CD4-positive, CD25-positive, alpha-beta regulatory T cell (primary cell): ENCODE measurements around the gene FAM174A. TPM values are rescaled to one million over a fixed set of nuclear protein-coding genes. Genes with fewer than 3 reads are reported as not detected.

ENCODE experiments used
- ATAC-seq, 2 donors: fragments of 150-1000 bp; cut with Tn5 transposase; one replicate each; pipeline ENCODE4 v1.10.0; 2021; ENCODE audit warnings: low read depth in 2 of 2, moderate number of reproducible peaks in 2 of 2, moderate library complexity in 1 of 2
- DNase-seq, 3 donors: peaks; one replicate each; pipeline versions ENCODE4 v3.0.0 to v3.0.0-alpha.2; 2012 to 2022; ENCODE audit warnings: mixed read lengths in 1 of 3
- H3K27ac ChIP-seq: one replicate; pipeline ENCODE4 v1.7.0; 2013; ENCODE audit warnings: mild to moderate bottlenecking, low read length; ENCODE audit not compliant: insufficient read depth, poor library complexity, severe bottlenecking
- H3K27me3 ChIP-seq: one replicate; pipeline ENCODE4 v1.7.0; 2013; ENCODE audit warnings: low read length; ENCODE audit not compliant: control insufficient read depth, insufficient read depth
- H3K36me3 ChIP-seq: one replicate; pipeline ENCODE4 v1.7.0; 2013; ENCODE audit warnings: mild to moderate bottlenecking, low read length, moderate library complexity; ENCODE audit not compliant: control insufficient read depth, insufficient read depth
- H3K4me1 ChIP-seq: 2 replicates; pipeline ENCODE4 v1.7.0; 2013; ENCODE audit warnings: mild to moderate bottlenecking, low read length; ENCODE audit not compliant: insufficient read depth, control insufficient read depth, poor library complexity, severe bottlenecking
- H3K4me3 ChIP-seq: one replicate; pipeline ENCODE4 v1.7.0; 2013; ENCODE audit warnings: low read depth, mild to moderate bottlenecking, low read length, moderate library complexity
- H3K9me3 ChIP-seq, 2 experiments: 1 replicate in 1 of 2; 2 replicates in 1 of 2; pipeline ENCODE4 v1.7.0; 2013; ENCODE audit warnings: low read length in 2 of 2, mild to moderate bottlenecking in 1 of 2, moderate library complexity in 1 of 2; ENCODE audit not compliant: control insufficient read depth in 2 of 2
- H3K27ac Mint-ChIP-seq, 3 donors: one replicate each; pipeline ENCODE4 v1.8.0; 2020 to 2022; ENCODE audit warnings: mild to moderate bottlenecking in 3 of 3, mixed read lengths in 3 of 3, moderate library complexity in 2 of 3
- H3K27me3 Mint-ChIP-seq: one replicate; pipeline ENCODE4 v1.8.0; 2022; ENCODE audit warnings: mild to moderate bottlenecking, mixed read lengths
- H3K36me3 Mint-ChIP-seq: one replicate; pipeline ENCODE4 v1.8.0; 2020; ENCODE audit warnings: mixed read lengths
- H3K4me1 Mint-ChIP-seq, 4 donors: one replicate each; pipeline ENCODE4 v1.8.0; 2020 to 2022; ENCODE audit warnings: mixed read lengths in 4 of 4, mild to moderate bottlenecking in 1 of 4
- H3K4me3 Mint-ChIP-seq, 4 donors: one replicate each; pipeline ENCODE4 v1.8.0; 2020 to 2022; ENCODE audit warnings: mild to moderate bottlenecking in 4 of 4, mixed read lengths in 4 of 4, moderate library complexity in 3 of 4
- H3K9me3 Mint-ChIP-seq, 7 donors: one replicate each; pipeline ENCODE4 v1.8.0; 2020 to 2022; ENCODE audit warnings: mixed read lengths in 7 of 7, mild to moderate bottlenecking in 3 of 7, moderate library complexity in 2 of 7
- polyA plus RNA-seq, 4 donors: library from polyadenylated mRNA; unstranded; fragments of 300-500 nt; fragmentation: Illumina TruSeq; gene quantifications; one replicate each; pipeline ENCODE4 v1.2.3, GENCODE V29; 2021
- total RNA-seq: library from RNA; stranded (reverse); gene quantifications from one replicate; pipeline ENCODE4 v1.2.3, GENCODE V29; 2022

Gene FAM174A
- total and polyA plus RNA-seq, 5 donors from 2014 or later = 6.3 to 11.2 (median 8.3) TPM

DNA sequence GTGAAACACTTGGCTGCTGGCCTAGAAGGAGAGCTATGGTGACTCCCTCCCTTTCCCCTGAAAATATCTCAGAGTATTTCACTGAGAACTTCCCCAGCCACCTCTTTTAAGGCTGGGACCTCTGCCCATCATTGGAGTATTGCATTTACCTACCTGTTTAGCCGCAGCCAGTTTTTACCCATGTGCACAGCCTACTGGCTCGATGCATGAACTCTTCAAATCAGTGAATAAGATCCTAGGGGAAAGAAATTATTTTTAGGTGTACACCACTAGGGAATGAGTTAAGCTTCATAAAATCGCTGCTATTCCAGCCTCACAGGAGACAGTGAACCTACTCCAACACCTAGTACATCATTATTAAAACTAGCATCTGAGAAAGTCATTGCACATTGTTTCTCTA is 16.8 kb upstream of the FAM174A start:
- DNase-seq (no peak), ATAC-seq (no peak)
- H3K27ac Mint-ChIP-seq = no peak overlapping the region
- peaks cover 12% of the 10 kb centered on the region for H3K36me3 Mint-ChIP-seq
- H3K27me3 Mint-ChIP-seq = peaks cover 10% of the 10 kb centered on the region
- peaks cover 0 to 26% (median 7%) of the 10 kb centered on the region in 7 donors for H3K9me3 Mint-ChIP-seq
- Histone ChIP-seq H3K36me3 (no peaks in the 10 kb centered on the region), H3K4me3 (no peak overlapping the region), H3K9me3 (peaks cover 13 to 18% of the 10 kb centered on the region in 2 experiments), H3K27me3 (peaks cover 4% of the 10 kb centered on the region), H3K27ac (no peak overlapping the region), H3K4me1 (no peaks in the 10 kb centered on the region)
- no peak overlapping the region for H3K4me3 Mint-ChIP-seq
- peaks cover 0 to 2% (median 0%) of the 10 kb centered on the region in 4 donors for H3K4me1 Mint-ChIP-seq

DNA sequence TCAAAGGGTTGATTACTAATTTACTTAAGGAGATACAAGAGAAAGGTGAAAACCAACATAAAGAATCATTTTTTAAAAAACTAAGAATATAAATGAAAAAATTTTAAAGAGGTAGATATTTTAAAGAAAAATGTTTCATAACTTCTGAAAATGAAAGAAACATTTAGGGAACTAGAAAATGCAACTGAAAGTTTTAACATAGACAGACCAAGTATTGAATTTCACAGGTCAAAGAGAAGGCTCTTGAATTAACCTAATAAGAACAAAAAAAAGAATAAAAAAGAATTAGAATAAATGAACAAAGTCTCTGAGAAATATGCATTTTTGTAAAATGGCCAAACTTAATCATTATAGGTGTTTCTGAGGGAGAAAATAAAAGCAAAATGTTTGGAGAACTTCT is 16.1 kb upstream of the FAM174A start:
- Histone ChIP-seq H3K27me3 (peaks cover 4% of the 10 kb centered on the region), H3K4me3 (no peak overlapping the region), H3K9me3 (peaks cover 13 to 18% of the 10 kb centered on the region in 2 experiments), H3K36me3 (no peaks in the 10 kb centered on the region), H3K4me1 (no peaks in the 10 kb centered on the region), H3K27ac (no peak overlapping the region)
- Mint-ChIP-seq H3K4me3 (no peak overlapping the region), H3K4me1 (peaks cover 0 to 2% (median 0%) of the 10 kb centered on the region in 4 donors), H3K9me3 (peaks cover 0 to 26% (median 7%) of the 10 kb centered on the region in 7 donors), H3K27me3 (peaks cover 12% of the 10 kb centered on the region), H3K36me3 (peaks cover 12% of the 10 kb centered on the region), H3K27ac (no peak overlapping the region)
- DNase-seq (no peak), ATAC-seq (no peak)

DNA sequence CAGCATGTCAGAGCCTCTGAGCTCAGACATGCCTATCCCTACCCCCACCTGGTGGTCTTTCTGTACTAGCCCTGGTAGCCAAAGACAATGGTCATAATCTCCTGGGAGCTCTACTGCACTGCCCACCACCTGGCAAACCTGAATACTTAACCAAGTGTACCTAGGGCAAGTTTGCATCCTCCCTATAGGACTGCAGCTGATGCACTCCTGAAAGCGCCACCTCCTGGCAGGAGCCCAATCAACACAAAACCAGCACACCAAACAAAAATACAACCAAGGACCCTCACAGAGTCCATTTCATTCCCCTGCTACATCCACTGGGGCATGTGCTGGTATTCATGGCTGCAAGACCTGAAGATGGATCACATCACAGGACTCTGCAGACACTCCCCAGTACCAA is 14.8 kb upstream of the FAM174A start:
- peaks cover 12% of the 10 kb centered on the region for H3K36me3 Mint-ChIP-seq
- peaks cover 19% of the 10 kb centered on the region for H3K27me3 Mint-ChIP-seq
- Histone ChIP-seq H3K9me3 (peaks cover 13 to 18% of the 10 kb centered on the region in 2 experiments), H3K36me3 (no peaks in the 10 kb centered on the region), H3K4me3 (no peak overlapping the region), H3K27me3 (peaks cover 7% of the 10 kb centered on the region), H3K27ac (no peak overlapping the region), H3K4me1 (no peaks in the 10 kb centered on the region)
- no peak overlapping the region for H3K4me3 Mint-ChIP-seq
- ATAC-seq (no peak), DNase-seq (no peak)
- peaks cover 0 to 2% (median 0%) of the 10 kb centered on the region in 4 donors for H3K4me1 Mint-ChIP-seq
- no peak overlapping the region for H3K27ac Mint-ChIP-seq
- H3K9me3 Mint-ChIP-seq = peaks cover 0 to 26% (median 7%) of the 10 kb centered on the region in 7 donors

DNA sequence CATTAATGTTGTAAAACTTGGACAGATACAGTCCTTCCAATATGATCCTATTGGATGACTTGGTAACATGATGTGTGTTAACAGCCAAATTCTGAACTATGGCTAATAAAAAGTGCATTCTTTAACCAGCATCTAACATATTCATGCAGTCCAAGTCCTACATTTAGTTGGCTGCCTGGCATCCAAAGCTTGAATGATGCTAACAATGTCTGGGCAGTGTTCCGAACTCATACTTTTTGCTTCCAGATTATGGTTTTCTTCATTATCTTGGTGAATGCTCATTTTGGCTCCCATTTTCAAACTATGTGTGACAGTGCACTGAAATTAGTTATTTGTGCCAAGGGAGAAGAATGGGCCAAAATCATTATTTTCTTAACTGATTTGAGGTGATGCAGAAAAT is 2.8 kb downstream of the FAM174A start:
- Histone ChIP-seq H3K4me3 (peak overlapping the region; percentile 37), H3K9me3 (no peaks in the 10 kb centered on the region), H3K27ac (no peak overlapping the region), H3K4me1 (peaks cover 28% of the 10 kb centered on the region), H3K36me3 (no peaks in the 10 kb centered on the region), H3K27me3 (no peaks in the 10 kb centered on the region)
- no peaks in the 10 kb centered on the region for H3K36me3 Mint-ChIP-seq
- H3K4me3 Mint-ChIP-seq = peak overlapping the region in 1 of 4 donors; percentile 22
- H3K4me1 Mint-ChIP-seq = peaks cover 21 to 50% (median 41%) of the 10 kb centered on the region in 4 donors
- H3K9me3 Mint-ChIP-seq = peaks cover 0 to 3% (median 0%) of the 10 kb centered on the region in 7 donors
- H3K27me3 Mint-ChIP-seq = peaks cover 6% of the 10 kb centered on the region
- DNase-seq (no peak), ATAC-seq (no peak)
- no peak overlapping the region for H3K27ac Mint-ChIP-seq

DNA sequence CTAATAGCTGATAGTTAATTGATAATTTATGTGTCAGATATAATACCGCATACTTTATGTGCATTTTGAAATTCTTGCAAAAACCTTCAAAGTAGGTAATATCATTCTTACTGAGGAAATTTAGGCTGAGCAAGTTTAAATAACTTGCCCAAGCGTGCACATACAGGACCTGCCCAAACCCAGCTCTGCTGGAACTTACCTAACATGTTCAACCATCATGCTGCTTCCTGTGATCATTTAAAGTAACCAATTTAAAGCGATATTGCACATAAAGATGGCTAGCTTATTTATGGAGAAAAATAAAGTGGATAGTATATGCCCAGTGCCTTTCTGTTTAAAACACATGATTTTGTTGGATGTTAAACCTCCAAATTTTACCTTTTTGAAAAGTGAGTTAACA is 4.3 kb downstream of the FAM174A start:
- Mint-ChIP-seq H3K27ac (no peak overlapping the region), H3K4me1 (peaks cover 21 to 50% (median 37%) of the 10 kb centered on the region in 4 donors), H3K9me3 (peaks cover 0 to 3% (median 0%) of the 10 kb centered on the region in 7 donors), H3K4me3 (no peak overlapping the region), H3K36me3 (peaks cover 5% of the 10 kb centered on the region), H3K27me3 (peaks cover 6% of the 10 kb centered on the region)
- H3K36me3 ChIP-seq = no peaks in the 10 kb centered on the region
- H3K4me3 ChIP-seq = no peak overlapping the region
- H3K27ac ChIP-seq = no peak overlapping the region
- ATAC-seq (no peak), DNase-seq (no peak)
- peaks cover 28% of the 10 kb centered on the region for H3K4me1 ChIP-seq
- H3K27me3 ChIP-seq = no peaks in the 10 kb centered on the region
- H3K9me3 ChIP-seq = no peaks in the 10 kb centered on the region

DNA sequence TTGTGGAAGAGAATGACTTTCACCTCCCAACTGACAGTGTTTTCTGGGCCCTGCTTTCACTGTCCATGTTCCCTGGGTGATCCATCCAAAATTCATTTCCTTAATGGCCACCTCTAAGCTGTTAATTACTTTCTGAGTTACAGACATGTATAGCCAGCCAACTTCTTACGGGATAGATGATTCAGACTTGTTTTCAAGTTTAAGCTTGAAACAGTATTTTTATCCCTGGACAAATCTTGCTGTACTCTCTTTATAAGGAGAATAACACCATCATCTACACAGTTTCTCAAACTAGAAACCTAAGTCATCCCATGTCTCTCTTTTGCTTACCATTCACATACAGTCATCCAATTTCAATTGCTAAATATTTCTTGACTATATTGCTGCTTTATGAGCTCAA is 6.9 kb downstream of the FAM174A start:
- Histone ChIP-seq H3K4me1 (peaks cover 8% of the 10 kb centered on the region), H3K4me3 (no peak overlapping the region), H3K27me3 (no peaks in the 10 kb centered on the region), H3K9me3 (no peaks in the 10 kb centered on the region), H3K27ac (no peak overlapping the region), H3K36me3 (no peaks in the 10 kb centered on the region)
- ATAC-seq = no peak
- H3K4me1 Mint-ChIP-seq = peaks cover 5 to 27% (median 21%) of the 10 kb centered on the region in 4 donors
- H3K27me3 Mint-ChIP-seq = no peaks in the 10 kb centered on the region
- H3K36me3 Mint-ChIP-seq = peaks cover 5% of the 10 kb centered on the region
- DNase-seq = no peak
- no peak overlapping the region for H3K27ac Mint-ChIP-seq
- H3K9me3 Mint-ChIP-seq = no peaks in the 10 kb centered on the region
- no peak overlapping the region for H3K4me3 Mint-ChIP-seq

DNA sequence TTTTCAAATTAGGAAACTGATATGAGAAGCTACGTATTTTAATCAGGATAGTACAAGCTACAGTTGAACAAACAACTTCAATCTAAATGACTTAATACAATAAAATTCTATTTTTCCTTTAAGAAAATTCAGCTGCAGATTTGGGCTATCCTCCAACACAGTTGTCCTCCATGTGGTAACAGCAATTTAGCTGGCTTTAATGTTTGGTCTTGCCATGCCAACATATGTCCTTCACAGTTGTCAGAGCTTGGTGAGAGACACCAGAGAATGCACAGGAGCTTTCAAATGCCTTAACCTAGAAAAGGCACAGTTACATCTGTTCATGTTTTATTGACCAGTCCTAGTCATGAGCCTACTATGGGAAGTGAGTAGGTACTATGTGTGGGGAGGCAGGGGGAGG is 10.8 kb downstream of the FAM174A start:
- ATAC-seq (no peak), DNase-seq (no peak)
- Mint-ChIP-seq H3K9me3 (no peaks in the 10 kb centered on the region), H3K27me3 (no peaks in the 10 kb centered on the region), H3K27ac (no peak overlapping the region), H3K4me3 (no peak overlapping the region), H3K4me1 (peaks cover 7 to 24% (median 20%) of the 10 kb centered on the region in 4 donors), H3K36me3 (peaks cover 5% of the 10 kb centered on the region)
- Histone ChIP-seq H3K9me3 (no peaks in the 10 kb centered on the region), H3K36me3 (no peaks in the 10 kb centered on the region), H3K27ac (no peak overlapping the region), H3K4me1 (peaks cover 5% of the 10 kb centered on the region), H3K4me3 (no peak overlapping the region), H3K27me3 (no peaks in the 10 kb centered on the region)

DNA sequence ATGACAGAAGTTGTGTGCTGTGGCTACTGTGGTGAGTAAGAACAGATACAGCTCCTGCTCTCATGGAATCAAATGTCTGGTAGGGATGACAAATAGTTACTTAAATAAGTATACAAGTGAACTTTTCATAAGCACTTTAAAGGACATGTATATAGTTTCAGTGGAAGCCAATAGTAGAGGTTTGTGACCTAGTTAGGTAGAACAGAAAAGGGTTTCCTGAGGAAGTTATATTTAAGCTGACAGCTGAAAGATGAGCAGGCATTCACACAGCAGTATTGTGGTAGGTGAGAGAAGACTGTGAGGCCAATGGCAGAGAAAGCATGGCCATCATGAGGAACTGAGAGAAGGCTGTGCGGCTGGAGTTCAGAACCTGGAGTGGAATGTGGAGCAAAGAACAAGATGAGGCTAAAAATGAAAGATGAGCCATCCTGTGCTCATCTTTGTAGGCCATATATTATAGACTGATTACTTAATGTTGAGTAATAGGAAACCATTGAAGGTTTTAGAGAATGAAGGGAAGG is 15.4 kb downstream of the FAM174A start:
- Histone ChIP-seq H3K4me1 (peaks cover 5% of the 10 kb centered on the region), H3K4me3 (no peak overlapping the region), H3K9me3 (no peaks in the 10 kb centered on the region), H3K27ac (no peak overlapping the region), H3K27me3 (no peaks in the 10 kb centered on the region), H3K36me3 (no peaks in the 10 kb centered on the region)
- Mint-ChIP-seq H3K36me3 (peaks cover 4% of the 10 kb centered on the region), H3K9me3 (no peaks in the 10 kb centered on the region), H3K4me3 (no peak overlapping the region), H3K27ac (peak overlapping the region in 2 of 3 donors; percentile 4 to 50), H3K4me1 (peaks cover 8 to 30% (median 24%) of the 10 kb centered on the region in 4 donors), H3K27me3 (no peaks in the 10 kb centered on the region)
- DNase-seq (peak in 1 of 3 donors; percentile 9), ATAC-seq (peak; percentile 24 to 25)
